ENCODE results near the gene RAP1GDS1. TPM values are rescaled to one million over a fixed set of nuclear protein-coding genes. Genes with fewer than 3 reads are reported as not detected.

The RAP1GDS1 gene
- total RNA-seq, 1 experiment from 2014 or later: 40.8 TPM

DNA sequence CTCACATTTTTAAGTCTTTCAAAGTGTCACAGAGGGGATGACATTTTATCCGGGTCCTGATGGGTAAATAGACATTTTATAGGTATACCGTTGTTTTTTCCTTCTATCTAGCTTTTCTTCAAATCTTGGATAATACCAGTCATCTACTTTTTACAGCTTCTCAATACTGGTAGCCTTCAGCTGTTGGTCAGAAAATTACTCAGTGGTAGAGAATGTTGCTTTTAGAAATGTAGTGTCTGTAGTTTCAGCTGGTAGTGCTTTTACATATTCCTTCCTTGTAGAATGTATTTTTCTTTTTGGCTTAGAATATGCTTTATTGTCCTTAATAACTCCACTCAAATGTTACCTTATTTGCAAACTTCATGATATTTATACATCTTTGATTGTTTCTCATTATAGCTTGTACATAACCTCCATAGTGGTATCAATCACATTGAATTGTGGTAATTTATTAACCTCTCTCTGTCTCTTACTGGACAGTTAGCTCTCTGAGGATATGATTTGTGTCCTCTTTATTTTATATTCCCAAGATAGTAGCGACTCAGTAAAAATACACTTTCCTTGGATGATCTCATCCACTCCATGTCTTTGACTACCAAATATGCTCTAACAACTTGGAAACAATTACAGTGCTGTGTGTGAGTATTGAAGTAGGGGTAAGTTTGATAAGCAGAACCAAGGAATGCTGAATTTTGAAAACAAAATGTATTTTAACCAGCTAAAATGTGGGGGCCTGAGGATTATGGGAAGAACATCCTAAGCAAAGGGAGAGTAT, 53.8 kb downstream of the RAP1GDS1 start:
- no peaks in the 10 kb centered on the region for H3K27me3 ChIP-seq (ENCODE audit: insufficient read depth, low read length)
- CTCF ChIA-PET: no interaction called here
- RAD21 ChIA-PET (ENCODE audit: low non-redundant PET in 1 of 2, low total read pairs in 2 of 2, uncharacterized antibody in 2 of 2, unreplicated experiment in 2 of 2): no interaction called here
- intact Hi-C loops (cut with micrococcal nuclease): no loop called here
- no peaks in the 10 kb centered on the region for H3K9me2 ChIP-seq (ENCODE audit: insufficient read depth)
- peaks cover 40% of the 10 kb centered on the region for H3K79me2 ChIP-seq (ENCODE audit: insufficient read depth, low read length)
- H3K36me3 ChIP-seq (ENCODE audit: control insufficient read depth in 1 of 2, insufficient read depth in 2 of 2, low read length in 2 of 2): no peaks in the 10 kb centered on the region
- POLR2A ChIA-PET: no interaction called here
- H3K4me1 ChIP-seq (ENCODE audit: control insufficient read depth in 1 of 2, insufficient read depth in 2 of 2, low read length in 2 of 2): no peaks in the 10 kb centered on the region
- no TSS peak for BruUV-seq (replicated peaks)
- H3K4me3 ChIP-seq (replicated peaks in 1 of 2; ENCODE audit: low read depth in 1 of 2, low read length in 2 of 2): no peak overlapping the region
- no peaks in the 10 kb centered on the region for H3K9me3 ChIP-seq (ENCODE audit: control insufficient read depth in 1 of 2, insufficient read depth in 1 of 2, low read depth in 1 of 2, low read length in 2 of 2)
- H3K27ac ChIP-seq (ENCODE audit: low read depth, low read length): no peak overlapping the region
- DNase-seq (ENCODE audit: low read depth, low spot score): no peak
- H2AFZ ChIP-seq (ENCODE audit: low read depth, low read length, poor library complexity, severe bottlenecking): no peak overlapping the region
- TF ChIP-seq CBX3 (IDR thresholded peaks at IDR 0.05; ENCODE audit: low read depth) (no peak), JUND (IDR thresholded peaks at IDR 0.05) (no peak), CTCF (IDR thresholded peaks at IDR 0.05 in 2 of 3, conservative IDR thresholded peaks at IDR 0.05 in 1 of 3; ENCODE audit: borderline replicate concordance in 1 of 3, insufficient read depth in 1 of 3, low read depth in 2 of 3, low read length in 2 of 3) (no peak), ZFX (IDR thresholded peaks at IDR 0.05) (no peak)
- TF ChIP-seq, protein P1, sequence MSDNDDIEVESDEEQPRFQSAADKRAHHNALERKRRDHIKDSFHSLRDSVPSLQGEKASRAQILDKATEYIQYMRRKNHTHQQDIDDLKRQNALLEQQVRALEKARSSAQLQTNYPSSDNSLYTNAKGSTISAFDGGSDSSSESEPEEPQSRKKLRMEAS (IDR thresholded peaks at IDR 0.05): no peak
- no peak for ATAC-seq
- no peak overlapping the region for H3K4me2 ChIP-seq (ENCODE audit: low read length)
- H4K20me1 ChIP-seq (ENCODE audit: insufficient read depth): no peaks in the 10 kb centered on the region
- H3K9ac ChIP-seq (ENCODE audit: low read length): no peak overlapping the region

GRCh38 chr4:98318521-98318920, 57.3 kb downstream of the RAP1GDS1 start:
- H3K36me3 ChIP-seq (ENCODE audit: control insufficient read depth in 1 of 2, insufficient read depth in 2 of 2, low read length in 2 of 2): no peaks in the 10 kb centered on the region
- BruUV-seq (replicated peaks): no TSS peak
- H2AFZ ChIP-seq (ENCODE audit: low read depth, low read length, poor library complexity, severe bottlenecking): no peak overlapping the region
- intact Hi-C loops (cut with micrococcal nuclease): no loop called here
- DNase-seq (ENCODE audit: low read depth, low spot score) (no peak), ATAC-seq (no peak)
- peaks cover 35% of the 10 kb centered on the region for H3K79me2 ChIP-seq (ENCODE audit: insufficient read depth, low read length)
- ChIA-PET POLR2A (no interaction called here), RAD21 (ENCODE audit: low non-redundant PET in 1 of 2, low total read pairs in 2 of 2, uncharacterized antibody in 2 of 2, unreplicated experiment in 2 of 2) (no interaction called here), CTCF (no interaction called here)
- no peak overlapping the region for H3K4me3 ChIP-seq (replicated peaks in 1 of 2; ENCODE audit: low read depth in 1 of 2, low read length in 2 of 2)
- H3K9me3 ChIP-seq (ENCODE audit: control insufficient read depth in 1 of 2, insufficient read depth in 1 of 2, low read depth in 1 of 2, low read length in 2 of 2): no peaks in the 10 kb centered on the region
- H4K20me1 ChIP-seq (ENCODE audit: insufficient read depth): no peaks in the 10 kb centered on the region
- no peak overlapping the region for H3K9ac ChIP-seq (ENCODE audit: low read length)
- no peak overlapping the region for H3K27ac ChIP-seq (ENCODE audit: low read depth, low read length)
- TF ChIP-seq, protein P2, sequence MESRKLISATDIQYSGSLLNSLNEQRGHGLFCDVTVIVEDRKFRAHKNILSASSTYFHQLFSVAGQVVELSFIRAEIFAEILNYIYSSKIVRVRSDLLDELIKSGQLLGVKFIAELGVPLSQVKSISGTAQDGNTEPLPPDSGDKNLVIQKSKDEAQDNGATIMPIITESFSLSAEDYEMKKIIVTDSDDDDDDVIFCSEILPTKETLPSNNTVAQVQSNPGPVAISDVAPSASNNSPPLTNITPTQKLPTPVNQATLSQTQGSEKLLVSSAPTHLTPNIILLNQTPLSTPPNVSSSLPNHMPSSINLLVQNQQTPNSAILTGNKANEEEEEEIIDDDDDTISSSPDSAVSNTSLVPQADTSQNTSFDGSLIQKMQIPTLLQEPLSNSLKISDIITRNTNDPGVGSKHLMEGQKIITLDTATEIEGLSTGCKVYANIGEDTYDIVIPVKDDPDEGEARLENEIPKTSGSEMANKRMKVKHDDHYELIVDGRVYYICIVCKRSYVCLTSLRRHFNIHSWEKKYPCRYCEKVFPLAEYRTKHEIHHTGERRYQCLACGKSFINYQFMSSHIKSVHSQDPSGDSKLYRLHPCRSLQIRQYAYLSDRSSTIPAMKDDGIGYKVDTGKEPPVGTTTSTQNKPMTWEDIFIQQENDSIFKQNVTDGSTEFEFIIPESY (IDR thresholded peaks at IDR 0.05; ENCODE audit: extremely low read depth, insufficient replicate concordance, low read length): no peak
- no peak for TF ChIP-seq EZH2phosphoT487 (IDR thresholded peaks at IDR 0.05; ENCODE audit: borderline replicate concordance)
- no peak for TF ChIP-seq ZFX (IDR thresholded peaks at IDR 0.05)
- no peak for TF ChIP-seq SIN3A (IDR thresholded peaks at IDR 0.05; ENCODE audit: low read depth)
- H3K4me2 ChIP-seq (ENCODE audit: low read length): no peak overlapping the region
- no peaks in the 10 kb centered on the region for H3K27me3 ChIP-seq (ENCODE audit: insufficient read depth, low read length)
- no peaks in the 10 kb centered on the region for H3K4me1 ChIP-seq (ENCODE audit: control insufficient read depth in 1 of 2, insufficient read depth in 2 of 2, low read length in 2 of 2)
- H3K9me2 ChIP-seq (ENCODE audit: insufficient read depth): no peaks in the 10 kb centered on the region
